ENCODE results near the gene INSR. TPM values are rescaled to one million over a fixed set of nuclear protein-coding genes. Genes with fewer than 3 reads are reported as not detected.
"Not testable (repeated sequence)": the region's sequence is repeated elsewhere in the genome, so short reads cannot be mapped to it uniquely, and the experiment has no call there.

INSR gene
- total RNA-seq, 1 donor, result 52.8 TPM

- no peak for DNase-seq (ENCODE audit: low read depth in 2 of 3, low spot score in 2 of 3)
These were observed 67.5 kb downstream of the INSR start for GRCh38 chr19:7226739-7227138.

- no peak for DNase-seq (ENCODE audit: low read depth in 2 of 3, low spot score in 2 of 3)
These were observed 68.5 kb downstream of the INSR start for GRCh38 chr19:7225741-7226140.

GRCh38 chr19:7224995-7225394 is 69.2 kb downstream of the INSR start:
- DNase-seq (ENCODE audit: low read depth in 2 of 3, low spot score in 2 of 3), result no peak

GRCh38 chr19:7224209-7224686 is 70.0 kb downstream of the INSR start:
- no peak for DNase-seq (ENCODE audit: low read depth in 2 of 3, low spot score in 2 of 3)

- no peak for DNase-seq (ENCODE audit: low read depth in 2 of 3, low spot score in 2 of 3)
These were observed 70.8 kb downstream of the INSR start for GRCh38 chr19:7223429-7223828.

- no peak for DNase-seq (ENCODE audit: low read depth in 2 of 3, low spot score in 2 of 3)
These were observed 75.2 kb downstream of the INSR start for GRCh38 chr19:7219056-7219455.

- no peak for DNase-seq (ENCODE audit: low read depth in 2 of 3, low spot score in 2 of 3)
These were observed 76.4 kb downstream of the INSR start for GRCh38 chr19:7217861-7218260.

- no peak for DNase-seq (ENCODE audit: low read depth in 2 of 3, low spot score in 2 of 3)
These were observed 77.8 kb downstream of the INSR start for GRCh38 chr19:7216373-7216902.

- DNase-seq (ENCODE audit: low read depth in 2 of 3, low spot score in 2 of 3), result no peak
These were observed 79.0 kb downstream of the INSR start for GRCh38 chr19:7215176-7215575.

- DNase-seq (ENCODE audit: low read depth in 2 of 3, low spot score in 2 of 3), result no peak
These were observed 79.7 kb downstream of the INSR start for GRCh38 chr19:7214324-7215089.

GRCh38 chr19:7213628-7214323 is 80.4 kb downstream of the INSR start:
- DNase-seq (ENCODE audit: low read depth in 2 of 3, low spot score in 2 of 3), result no peak

- DNase-seq (ENCODE audit: low read depth in 2 of 3, low spot score in 2 of 3), result no peak
These were observed 82.8 kb downstream of the INSR start for GRCh38 chr19:7211191-7211951.

GRCh38 chr19:7210359-7210758 is 83.9 kb downstream of the INSR start:
- no peak for DNase-seq (ENCODE audit: low read depth in 2 of 3, low spot score in 2 of 3)

- DNase-seq (ENCODE audit: low read depth in 2 of 3, low spot score in 2 of 3), result not testable (repeated sequence)
These were observed 84.5 kb downstream of the INSR start for GRCh38 chr19:7209597-7210325.

- DNase-seq (ENCODE audit: low read depth in 2 of 3, low spot score in 2 of 3), result not testable (repeated sequence)
These were observed 85.2 kb downstream of the INSR start for GRCh38 chr19:7209036-7209435.

GRCh38 chr19:7203332-7203731 is 90.9 kb downstream of the INSR start:
- DNase-seq (ENCODE audit: low read depth in 2 of 3, low spot score in 2 of 3), result no peak

- DNase-seq (ENCODE audit: low read depth in 2 of 3, low spot score in 2 of 3), result no peak
These were observed 91.3 kb downstream of the INSR start for GRCh38 chr19:7202888-7203287.

- DNase-seq (ENCODE audit: low read depth in 2 of 3, low spot score in 2 of 3), result peak in 2 of 3 donors; percentile 22 to 26
These were observed 93.5 kb downstream of the INSR start for GRCh38 chr19:7200736-7201135.

GRCh38 chr19:7199613-7200533 is 94.3 kb downstream of the INSR start:
- DNase-seq (ENCODE audit: low read depth in 2 of 3, low spot score in 2 of 3), result no peak

Measured in hematopoietic multipotent progenitor cell (in vitro differentiated cells).